ENCODE results near the gene ADAMTS4.

- TF ChIP-seq CTCF (conservative IDR thresholded peaks at IDR 0.05 in 1 of 2, IDR thresholded peaks at IDR 0.05 in 1 of 2; ENCODE audit: low read depth in 1 of 2, low read length in 2 of 2) (peak in 1 of 2 donors; percentile 32), EZH2 (IDR thresholded peaks at IDR 0.05; ENCODE audit: low read length, missing control alignments) (no peak)
Observed at GRCh38 chr1:161171191-161171590, 27.7 kb downstream of the ADAMTS4 start.

Measured in fibroblast of lung (primary cell).